BLaER1 (cell line): Measurements from ENCODE around the gene TBC1D22A.

Experiments used
- H3K27ac ChIP-seq: shearing (Covaris generic); formaldehyde crosslinking; 2 replicates; pipeline ENCODE4 v1.8.1; 2022
- H3K27me3 ChIP-seq: shearing (Covaris generic); formaldehyde crosslinking; 2 replicates; pipeline ENCODE4 v1.8.1; 2022
- H3K36me3 ChIP-seq: shearing (Covaris generic); formaldehyde crosslinking; 2 replicates; pipeline ENCODE4 v1.8.1; 2022
- H3K4me1 ChIP-seq: shearing (Covaris generic); formaldehyde crosslinking; 2 replicates; pipeline ENCODE4 v1.8.1; 2022
- H3K4me2 ChIP-seq: shearing (Covaris generic); formaldehyde crosslinking; 2 replicates; pipeline ENCODE4 v1.8.1; 2022
- H3K4me3 ChIP-seq: shearing (Covaris generic); formaldehyde crosslinking; 2 replicates; pipeline ENCODE4 v1.8.1; 2022
- H3K9ac ChIP-seq: shearing (Covaris generic); formaldehyde crosslinking; 2 replicates; pipeline ENCODE4 v1.8.1; 2022
- H3K9me3 ChIP-seq: shearing (Covaris generic); formaldehyde crosslinking; 2 replicates; pipeline ENCODE4 v1.8.1; 2022
- H4K20me1 ChIP-seq: shearing (Covaris generic); formaldehyde crosslinking; 2 replicates; pipeline ENCODE4 v1.8.1; 2022
- Cebpa-rat ChIP-seq: shearing (Covaris generic); IDR thresholded peaks from 2 replicates; pipeline ENCODE4 v1.8.1; 2022

The TBC1D22A gene

GRCh38 chr22:47006433-47006832 lies 244.0 kb downstream of the TBC1D22A start:
- Histone ChIP-seq H3K9me3 (no peaks in the 10 kb centered on the region), H4K20me1 (peaks cover 62% of the 10 kb centered on the region), H3K27ac (no peak overlapping the region), H3K9ac (no peak overlapping the region), H3K4me3 (no peak overlapping the region), H3K27me3 (no peaks in the 10 kb centered on the region), H3K4me1 (peaks cover 14% of the 10 kb centered on the region), H3K4me2 (no peak overlapping the region), H3K36me3 (peaks cover 71% of the 10 kb centered on the region)
- TF ChIP-seq Cebpa-rat: no peak

GRCh38 chr22:47006869-47007268 lies 244.4 kb downstream of the TBC1D22A start:
- H3K36me3 ChIP-seq: peaks cover 71% of the 10 kb centered on the region
- peaks cover 66% of the 10 kb centered on the region for H4K20me1 ChIP-seq
- no peaks in the 10 kb centered on the region for H3K9me3 ChIP-seq
- no peak overlapping the region for H3K4me3 ChIP-seq
- H3K9ac ChIP-seq: no peak overlapping the region
- H3K27ac ChIP-seq: no peak overlapping the region
- no peaks in the 10 kb centered on the region for H3K27me3 ChIP-seq
- no peak overlapping the region for H3K4me2 ChIP-seq
- peaks cover 19% of the 10 kb centered on the region for H3K4me1 ChIP-seq
- no peak for TF ChIP-seq Cebpa-rat

- Histone ChIP-seq H3K27me3 (no peaks in the 10 kb centered on the region), H3K9ac (no peak overlapping the region), H3K36me3 (peaks cover 70% of the 10 kb centered on the region), H3K4me1 (peaks cover 25% of the 10 kb centered on the region), H4K20me1 (peaks cover 67% of the 10 kb centered on the region), H3K27ac (no peak overlapping the region), H3K4me2 (no peak overlapping the region), H3K9me3 (no peaks in the 10 kb centered on the region), H3K4me3 (no peak overlapping the region)
- TF ChIP-seq Cebpa-rat: no peak
Observed at GRCh38 chr22:47007496-47007895, 245.0 kb downstream of the TBC1D22A start.

GRCh38 chr22:47008208-47008885 lies 245.9 kb downstream of the TBC1D22A start:
- Histone ChIP-seq H4K20me1 (peaks cover 69% of the 10 kb centered on the region), H3K9ac (no peak overlapping the region), H3K36me3 (peaks cover 62% of the 10 kb centered on the region), H3K9me3 (no peaks in the 10 kb centered on the region), H3K27ac (no peak overlapping the region), H3K4me1 (peaks cover 33% of the 10 kb centered on the region), H3K4me3 (no peak overlapping the region), H3K27me3 (no peaks in the 10 kb centered on the region), H3K4me2 (no peak overlapping the region)
- no peak for TF ChIP-seq Cebpa-rat

GRCh38 chr22:47009304-47010101 lies 247.1 kb downstream of the TBC1D22A start:
- Histone ChIP-seq H3K9ac (no peak overlapping the region), H3K27me3 (no peaks in the 10 kb centered on the region), H3K36me3 (peaks cover 57% of the 10 kb centered on the region), H3K4me3 (no peak overlapping the region), H4K20me1 (peaks cover 81% of the 10 kb centered on the region), H3K27ac (no peak overlapping the region), H3K4me2 (no peak overlapping the region), H3K4me1 (peaks cover 45% of the 10 kb centered on the region), H3K9me3 (no peaks in the 10 kb centered on the region)
- no peak for TF ChIP-seq Cebpa-rat

- H3K4me3 ChIP-seq: no peak overlapping the region
- H3K4me2 ChIP-seq: peak overlapping the region; percentile 61
- no peaks in the 10 kb centered on the region for H3K27me3 ChIP-seq
- peaks cover 88% of the 10 kb centered on the region for H4K20me1 ChIP-seq
- no peak overlapping the region for H3K27ac ChIP-seq
- TF ChIP-seq Cebpa-rat: no peak
- no peaks in the 10 kb centered on the region for H3K9me3 ChIP-seq
- H3K4me1 ChIP-seq: peaks cover 51% of the 10 kb centered on the region
- H3K36me3 ChIP-seq: peaks cover 56% of the 10 kb centered on the region
- no peak overlapping the region for H3K9ac ChIP-seq
Observed at GRCh38 chr22:47010211-47010610, 247.8 kb downstream of the TBC1D22A start.

- Histone ChIP-seq H3K36me3 (peaks cover 58% of the 10 kb centered on the region), H4K20me1 (peaks cover 97% of the 10 kb centered on the region), H3K4me2 (peak overlapping the region; percentile 61), H3K27me3 (no peaks in the 10 kb centered on the region), H3K27ac (no peak overlapping the region), H3K4me1 (peaks cover 51% of the 10 kb centered on the region), H3K9me3 (no peaks in the 10 kb centered on the region), H3K9ac (no peak overlapping the region), H3K4me3 (no peak overlapping the region)
- TF ChIP-seq Cebpa-rat: no peak
Observed at GRCh38 chr22:47011131-47011858, 248.8 kb downstream of the TBC1D22A start.

- Histone ChIP-seq H3K4me1 (peaks cover 51% of the 10 kb centered on the region), H3K36me3 (peaks cover 58% of the 10 kb centered on the region), H3K9ac (no peak overlapping the region), H3K4me3 (no peak overlapping the region), H4K20me1 (peaks cover 96% of the 10 kb centered on the region), H3K9me3 (no peaks in the 10 kb centered on the region), H3K27ac (no peak overlapping the region), H3K4me2 (peak overlapping the region; percentile 58; the same call in 1 of the 2 replicates), H3K27me3 (no peaks in the 10 kb centered on the region)
- TF ChIP-seq Cebpa-rat: no peak
Observed at GRCh38 chr22:47011859-47012258, 249.4 kb downstream of the TBC1D22A start.

- Histone ChIP-seq H3K4me1 (peaks cover 51% of the 10 kb centered on the region), H3K27me3 (no peaks in the 10 kb centered on the region), H3K4me2 (peak overlapping the region; percentile 58), H3K4me3 (no peak overlapping the region), H3K9ac (no peak overlapping the region), H4K20me1 (peaks cover 98% of the 10 kb centered on the region), H3K36me3 (peaks cover 58% of the 10 kb centered on the region), H3K27ac (no peak overlapping the region), H3K9me3 (peaks cover under 1% of the 10 kb centered on the region; the same call in 1 of the 2 replicates)
- no peak for TF ChIP-seq Cebpa-rat
Observed at GRCh38 chr22:47012589-47013370, 250.3 kb downstream of the TBC1D22A start.
